ENCODE measurements around the gene GLOD4.

The GLOD4 gene

DNA sequence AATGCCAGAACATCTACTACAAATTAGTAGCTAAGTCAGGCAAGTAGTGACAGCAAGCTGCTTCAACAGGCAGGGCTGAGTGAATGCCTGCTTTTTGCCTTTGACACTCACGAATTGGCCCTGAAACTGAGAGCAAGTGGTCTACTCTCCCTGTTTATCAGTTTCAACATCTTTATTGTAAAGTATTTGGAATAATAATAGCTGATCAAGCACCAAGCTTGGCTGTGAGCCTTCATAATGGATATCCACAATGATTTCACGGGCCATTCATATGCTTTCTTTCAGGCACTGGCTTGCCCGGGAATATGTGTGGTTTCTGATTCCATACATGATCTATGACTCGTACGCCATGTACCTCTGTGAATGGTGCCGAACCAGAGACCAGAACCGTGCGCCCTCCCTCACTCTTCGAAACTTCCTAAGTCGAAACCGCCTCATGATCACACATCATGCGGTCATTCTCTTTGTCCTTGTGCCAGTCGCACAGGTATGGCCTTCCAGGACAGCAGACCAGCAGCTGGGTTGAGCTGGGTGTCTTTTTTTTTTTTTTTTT, 44.4 kb downstream of the GLOD4 start:
- no peak for DNase-seq

DNA sequence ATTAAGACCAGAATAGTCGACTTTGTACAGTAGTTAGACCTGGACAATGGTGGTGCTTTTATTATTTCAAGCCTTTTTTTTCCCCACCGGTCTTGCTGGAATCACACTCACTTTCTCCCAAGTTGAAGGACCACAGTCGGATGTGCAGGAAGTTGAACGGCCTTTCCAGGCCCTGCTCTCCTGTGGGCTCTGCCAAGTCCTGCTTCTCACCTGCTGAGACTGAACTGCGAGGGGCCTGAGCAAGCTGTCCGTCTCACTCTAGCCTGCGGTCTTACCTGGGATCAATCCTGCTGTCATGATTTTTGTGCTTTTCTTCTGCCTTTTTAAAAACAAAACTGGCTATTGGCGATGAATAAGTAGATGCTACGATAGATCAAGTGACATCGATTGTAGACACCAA, 48.3 kb downstream of the GLOD4 start:
- no peak for DNase-seq

DNA sequence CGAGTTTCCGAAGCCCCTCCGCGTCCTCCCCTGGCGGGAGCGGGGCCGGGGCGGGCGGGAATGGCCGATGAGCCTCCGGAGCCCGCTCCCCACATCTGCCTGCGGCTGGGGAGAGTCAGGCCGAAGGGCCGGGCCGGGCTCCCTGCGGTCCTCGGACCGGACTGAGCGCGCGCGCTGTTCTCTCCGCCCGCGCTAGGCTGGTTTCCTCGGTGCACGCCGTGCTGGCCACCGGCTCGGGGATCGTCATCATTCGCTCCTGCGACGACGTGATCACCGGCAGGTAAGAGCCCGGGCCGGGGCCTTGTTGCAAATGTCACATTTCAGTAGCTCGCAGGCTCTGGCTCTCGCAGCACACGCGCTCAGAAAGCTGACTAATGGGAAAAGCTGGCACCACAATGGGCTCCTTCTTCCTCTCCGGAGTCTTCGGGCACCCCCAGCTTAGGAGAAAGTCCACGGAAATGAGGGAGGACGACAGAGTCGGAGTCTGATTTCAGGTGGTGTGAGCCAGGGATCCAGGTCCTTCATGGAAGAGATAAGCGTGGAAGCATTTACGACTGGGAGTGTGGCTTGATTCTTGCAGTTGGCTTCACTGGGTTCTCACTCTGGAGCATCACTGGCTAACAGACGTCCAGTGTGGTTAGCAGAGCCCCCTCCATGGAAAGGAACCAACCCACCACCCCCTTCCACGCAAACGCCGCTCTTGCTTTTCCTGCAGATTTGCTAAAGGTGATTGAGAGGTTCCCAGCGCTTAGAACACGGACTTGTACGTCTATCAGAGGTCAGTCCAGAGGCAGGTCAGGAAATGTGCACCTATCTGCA, 49.0 kb downstream of the GLOD4 start:
- DNase-seq, result peak; percentile 28

DNA sequence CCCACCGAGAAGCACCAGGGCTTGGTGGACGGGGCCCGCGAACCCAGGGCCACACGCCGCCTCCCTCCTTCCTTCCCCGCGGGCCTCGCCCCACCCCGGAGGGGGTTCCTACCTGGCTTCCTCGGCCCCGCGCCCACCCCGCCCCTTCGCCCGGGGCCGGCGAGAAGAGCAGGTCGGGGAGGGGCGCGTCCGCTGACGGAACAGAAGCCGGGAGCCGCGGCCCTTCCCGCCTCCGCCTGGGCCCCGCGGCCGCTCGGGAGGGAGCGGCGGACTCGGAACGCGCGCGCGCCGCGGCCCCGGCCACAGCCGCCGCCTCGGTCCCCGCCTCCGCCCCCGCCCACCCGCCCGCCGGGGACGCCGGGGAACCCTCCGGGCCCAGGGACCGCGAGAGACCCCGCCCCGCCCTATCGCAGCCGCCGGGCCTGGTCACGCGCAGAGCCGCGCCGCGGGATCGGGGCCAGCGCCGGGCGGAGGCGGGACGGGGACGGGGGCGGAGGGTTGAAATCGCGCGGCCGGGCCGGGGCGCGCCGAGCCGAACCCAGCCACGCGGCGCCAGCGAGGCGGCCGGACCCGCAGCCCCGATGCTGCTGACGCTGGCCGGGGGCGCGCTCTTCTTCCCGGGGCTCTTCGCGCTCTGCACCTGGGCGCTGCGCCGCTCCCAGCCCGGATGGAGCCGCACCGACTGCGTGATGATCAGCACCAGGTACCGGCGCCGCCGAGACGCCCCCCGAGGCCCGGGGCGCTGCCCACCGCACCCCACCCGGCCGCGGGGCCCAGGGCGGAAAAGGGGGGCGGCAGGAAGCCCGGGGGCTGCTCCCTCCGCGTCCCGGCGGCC, 49.8 kb downstream of the GLOD4 start, which contains the start of gene TLCD3A:
TSS of gene TLCD3A (plus strand) at position 530 of the 835 bp plus-strand sequence. CDS start at position 582, 52 bp downstream.
- peak; percentile 49 for DNase-seq

DNA sequence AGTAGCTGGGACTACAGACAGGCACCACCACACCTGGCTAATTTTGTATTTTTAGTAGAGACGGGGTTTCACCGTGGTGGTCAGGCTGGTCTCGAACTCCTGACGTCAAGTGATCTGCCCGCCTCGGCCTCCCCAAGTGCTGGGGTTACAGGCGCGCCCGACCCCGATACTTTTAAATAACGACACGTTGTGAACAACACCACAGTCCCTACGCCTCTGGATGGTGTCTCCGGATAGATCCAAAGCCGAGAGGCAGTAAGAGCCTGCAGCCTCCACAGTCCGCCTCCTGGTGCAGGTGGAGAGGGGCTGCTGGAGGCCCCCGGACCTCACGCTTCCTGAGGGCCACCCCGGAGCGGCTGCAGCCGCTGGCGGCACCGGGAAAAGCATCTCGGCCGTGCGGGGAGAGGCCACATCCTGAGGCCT, 50.4 kb downstream of the GLOD4 start:
- no peak for DNase-seq

DNA sequence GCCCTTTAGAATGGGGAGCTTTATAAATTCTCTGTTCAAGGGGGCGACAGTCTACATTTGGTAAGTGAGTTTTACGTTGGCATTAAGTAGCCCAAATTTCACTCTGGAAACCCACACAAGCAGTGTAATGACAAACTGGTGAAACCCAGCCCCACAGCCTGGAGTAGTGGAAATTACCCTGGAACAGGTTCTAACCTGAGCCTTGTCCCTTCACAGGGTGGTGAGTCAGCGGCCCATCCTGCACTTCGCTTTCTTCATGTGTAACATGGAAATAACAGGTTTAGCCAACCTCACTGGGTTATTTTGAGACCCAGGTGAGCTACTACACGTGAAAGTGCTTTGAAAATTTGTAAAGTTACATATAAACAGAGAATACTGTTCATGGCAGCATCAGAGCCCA, 53.2 kb downstream of the GLOD4 start:
- DNase-seq, result no peak

DNA sequence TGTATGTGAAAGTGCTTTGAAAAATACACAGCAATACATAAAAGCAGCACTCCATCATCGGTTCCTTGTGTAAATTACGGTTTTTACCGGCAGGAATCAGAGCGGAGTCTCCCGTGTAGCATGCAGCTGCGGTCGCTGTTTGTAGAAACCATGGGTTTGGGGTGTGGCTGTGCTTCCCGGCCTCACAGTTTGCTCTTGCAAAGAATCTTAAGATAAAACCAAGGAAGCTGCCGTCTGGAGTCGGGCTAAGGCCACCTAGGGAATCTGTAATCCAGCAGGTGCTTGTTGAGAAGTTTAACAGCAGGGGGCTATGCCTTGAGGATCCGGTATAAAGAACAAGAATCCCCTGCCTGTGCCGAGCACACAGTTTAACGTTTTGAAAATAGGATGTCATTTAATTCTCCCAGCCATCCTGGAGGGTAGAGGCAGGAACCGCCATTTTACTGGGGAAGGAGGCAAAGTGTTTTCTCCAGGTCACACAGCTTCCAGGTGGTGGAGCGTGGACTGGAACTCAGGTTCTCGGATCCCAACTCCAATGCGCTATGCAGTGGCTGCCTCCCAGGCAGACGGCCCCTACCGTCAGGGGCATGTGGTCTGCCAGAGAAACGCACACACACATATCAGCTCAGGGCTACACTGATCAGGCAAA, 55.7 kb downstream of the GLOD4 start:
- DNase-seq, result no peak

DNA sequence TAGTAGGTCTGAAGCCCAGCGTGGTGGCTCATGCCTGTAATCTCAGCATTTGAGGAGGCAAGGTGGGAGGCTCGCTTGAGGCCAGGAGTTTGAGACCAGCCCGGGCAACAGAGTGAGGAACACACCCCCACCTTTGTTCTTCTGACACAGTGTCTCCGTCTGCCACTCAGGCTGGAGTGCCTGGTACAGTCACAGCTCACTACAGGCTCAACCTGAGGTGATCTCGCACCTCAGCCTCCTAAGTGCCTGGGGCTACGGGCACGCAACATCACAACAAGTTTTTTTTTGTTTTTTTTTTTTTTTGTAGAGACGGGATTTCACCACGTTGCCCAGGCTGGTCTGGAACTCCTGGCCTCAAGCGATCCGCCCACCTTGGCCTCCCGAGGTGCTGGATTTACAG, 56.3 kb downstream of the GLOD4 start:
- no peak for DNase-seq

DNA sequence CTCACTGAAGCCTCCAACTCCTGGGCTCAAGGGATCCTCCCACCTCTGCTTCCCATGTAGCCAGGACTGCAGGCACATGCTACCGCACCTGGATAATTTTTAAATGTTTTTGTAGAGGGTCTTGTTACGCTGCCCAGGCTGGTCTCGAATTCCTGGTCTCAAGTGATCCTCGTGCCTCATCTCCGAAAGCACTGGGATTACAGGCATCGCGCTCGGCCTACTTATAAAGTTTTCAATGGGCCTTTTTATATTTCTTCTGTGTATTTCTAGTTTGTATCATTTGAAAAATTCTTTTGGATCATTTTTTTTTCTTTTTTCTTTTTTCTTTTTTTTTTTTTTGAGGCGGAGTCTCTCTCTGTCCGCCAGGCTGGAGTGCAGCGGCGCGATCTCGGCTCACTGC, 57.0 kb downstream of the GLOD4 start:
- DNase-seq, result no peak

DNA sequence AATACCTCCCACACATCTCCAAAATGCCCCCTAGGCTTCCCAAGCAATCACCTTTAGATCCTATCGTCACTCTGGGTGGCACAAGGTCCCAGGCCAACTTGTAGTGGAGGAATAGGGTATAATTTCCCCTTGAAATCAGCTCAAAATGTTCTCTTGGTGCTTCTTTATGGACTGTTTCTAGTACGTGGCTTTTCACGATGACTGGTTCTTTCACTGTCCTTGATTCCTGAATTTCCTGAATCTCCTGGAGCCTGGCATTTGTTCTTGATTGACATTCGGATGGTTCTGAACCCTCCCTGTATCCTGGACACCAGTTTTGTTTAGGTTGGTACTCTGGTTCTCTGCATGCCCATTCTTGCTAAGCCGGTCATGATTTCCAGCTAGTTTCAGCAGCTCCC, 60.5 kb downstream of the GLOD4 start:
- DNase-seq, result no peak

DNA sequence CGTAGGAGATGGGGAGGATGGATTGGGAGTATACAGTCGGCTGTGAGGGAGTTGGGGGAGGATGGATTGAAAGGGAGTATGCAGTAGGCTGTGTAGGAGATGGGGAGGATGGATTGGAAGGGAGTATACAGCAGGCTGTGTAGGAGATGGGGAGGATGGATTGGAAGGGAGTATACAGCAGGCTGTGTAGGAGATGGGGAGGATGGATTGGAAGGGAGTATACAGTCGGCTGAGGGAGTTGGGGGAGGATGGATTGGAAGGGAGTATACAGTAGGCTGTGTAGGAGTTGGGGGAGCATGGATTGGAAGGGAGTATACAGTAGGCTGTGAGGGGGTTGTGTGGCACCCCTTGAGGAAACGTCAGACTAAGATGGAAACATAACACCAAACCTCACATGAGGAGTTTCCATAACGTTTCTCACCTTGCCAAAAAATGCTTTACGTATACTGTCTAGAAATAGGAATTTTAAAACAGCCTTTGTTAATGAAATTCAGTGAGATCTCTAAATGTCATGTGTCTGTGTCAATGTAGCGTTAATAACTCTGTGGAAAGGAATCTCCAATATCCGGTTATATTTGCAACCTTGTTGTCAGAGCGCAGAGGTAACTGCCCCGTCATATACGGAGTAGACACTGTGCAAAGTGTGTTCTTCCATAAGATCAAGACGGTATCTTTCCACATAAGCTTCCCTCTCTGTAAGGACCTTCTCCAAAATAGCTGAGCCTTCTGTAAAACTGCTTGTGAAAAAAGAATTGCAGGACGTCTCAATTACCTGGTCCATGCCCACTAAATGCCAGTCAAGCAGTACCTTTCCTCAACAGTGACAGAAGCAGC, 61.2 kb downstream of the GLOD4 start:
- DNase-seq, result no peak

DNA sequence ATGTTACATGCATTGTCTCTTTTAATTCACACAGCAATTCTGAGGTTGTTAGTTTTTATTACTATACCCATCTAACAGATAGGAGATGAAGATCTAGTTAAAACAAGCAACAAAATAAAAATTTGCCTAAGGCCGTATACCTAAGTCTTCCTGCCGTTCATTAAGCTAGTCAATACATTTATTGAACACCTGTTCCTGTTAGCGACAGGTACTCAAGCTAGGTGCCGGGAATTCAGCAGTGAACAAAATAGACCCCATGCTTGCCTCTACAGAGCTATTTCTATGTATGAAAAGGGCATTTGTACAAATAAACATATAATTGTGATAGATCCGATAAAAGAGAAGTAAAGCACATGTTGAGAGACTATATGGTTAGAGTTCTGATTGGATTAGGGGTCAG, 64.0 kb downstream of the GLOD4 start:
- no peak for DNase-seq

Measured in stimulated activated CD4-positive, alpha-beta T cell treated with anti-CD3 and anti-CD28 coated beads, Interleukin-12 subunit alpha, Interleukin-12 subunit beta, amount 100 ng/mL, for 4 hours (primary cell).